ENCODE measurements around the gene RPS23. TPM values are rescaled to one million over a fixed set of nuclear protein-coding genes. Genes with fewer than 3 reads are reported as not detected.

RPS23 gene
- total RNA-seq, 2 donors from 2014 or later: 953 to 1,329 TPM

- Histone ChIP-seq H3K4me1 (no peaks in the 10 kb centered on the region), H3K4me3 (no peak overlapping the region), H3K27ac (no peak overlapping the region), H3K9me3 (no peaks in the 10 kb centered on the region), H3K27me3 (no peaks in the 10 kb centered on the region), H3K36me3 (replicated peaks in 1 of 2; ENCODE audit: insufficient read depth in 1 of 2, low read depth in 2 of 2) (no peaks in the 10 kb centered on the region)
- TF ChIP-seq CTCF (IDR thresholded peaks at IDR 0.05) (no peak), POLR2A (IDR thresholded peaks at IDR 0.05) (no peak)
- DNase-seq (no peak), ATAC-seq (no peak)
- 94 to 96% methylated on average over 3 of the region's 3 CpGs for WGBS, 2 donors
- intact Hi-C loops (cut with DNase I): no loop called here
Measured at GRCh38 chr5:82301190-82301589, 23.0 kb upstream of the RPS23 start.

GRCh38 chr5:82298668-82299067 lies 20.5 kb upstream of the RPS23 start:
- intact Hi-C loops (cut with DNase I): no loop called here

GRCh38 chr5:82297711-82298110 lies 19.6 kb upstream of the RPS23 start:
- Histone ChIP-seq H3K27me3 (no peaks in the 10 kb centered on the region), H3K36me3 (replicated peaks in 1 of 2; ENCODE audit: insufficient read depth in 1 of 2, low read depth in 2 of 2) (no peaks in the 10 kb centered on the region), H3K4me3 (no peak overlapping the region), H3K9me3 (no peaks in the 10 kb centered on the region), H3K27ac (no peak overlapping the region), H3K4me1 (no peaks in the 10 kb centered on the region)
- no peak for ATAC-seq
- DNase-seq: no peak
- no peak for TF ChIP-seq CTCF (IDR thresholded peaks at IDR 0.05)
- no peak for TF ChIP-seq POLR2A (IDR thresholded peaks at IDR 0.05)
- intact Hi-C loops (cut with DNase I): no loop called here
- 64 to 65% methylated on average over 3 of the region's 3 CpGs for WGBS, 2 donors

More at GRCh38 chr5:82298668-82299067, 20.5 kb upstream of the RPS23 start:
- H3K27ac ChIP-seq: no peak overlapping the region
- TF ChIP-seq CTCF (IDR thresholded peaks at IDR 0.05): no peak
- TF ChIP-seq POLR2A (IDR thresholded peaks at IDR 0.05): no peak
- no peaks in the 10 kb centered on the region for H3K4me1 ChIP-seq
- WGBS, 2 donors: 54 to 55% methylated on average over 2 of the region's 2 CpGs
- H3K36me3 ChIP-seq (replicated peaks in 1 of 2; ENCODE audit: insufficient read depth in 1 of 2, low read depth in 2 of 2): no peaks in the 10 kb centered on the region
- no peaks in the 10 kb centered on the region for H3K9me3 ChIP-seq
- no peak overlapping the region for H3K4me3 ChIP-seq
- H3K27me3 ChIP-seq: no peaks in the 10 kb centered on the region
- DNase-seq: no peak
- no peak for ATAC-seq

GRCh38 chr5:82296929-82297328 lies 18.8 kb upstream of the RPS23 start:
- WGBS, 2 donors: 85 to 92% methylated on average over 4 of the region's 4 CpGs
- Histone ChIP-seq H3K4me1 (no peaks in the 10 kb centered on the region), H3K27ac (no peak overlapping the region), H3K27me3 (no peaks in the 10 kb centered on the region), H3K4me3 (no peak overlapping the region), H3K36me3 (replicated peaks in 1 of 2; ENCODE audit: insufficient read depth in 1 of 2, low read depth in 2 of 2) (no peaks in the 10 kb centered on the region), H3K9me3 (no peaks in the 10 kb centered on the region)
- DNase-seq (no peak), ATAC-seq (no peak)
- intact Hi-C loops (cut with DNase I): no loop called here
- TF ChIP-seq CTCF (IDR thresholded peaks at IDR 0.05) (no peak), POLR2A (IDR thresholded peaks at IDR 0.05) (no peak)

GRCh38 chr5:82295959-82296531 lies 17.9 kb upstream of the RPS23 start:
- ATAC-seq (no peak), DNase-seq (no peak)
- Histone ChIP-seq H3K27ac (no peak overlapping the region), H3K36me3 (replicated peaks in 1 of 2; ENCODE audit: insufficient read depth in 1 of 2, low read depth in 2 of 2) (no peaks in the 10 kb centered on the region), H3K4me1 (no peaks in the 10 kb centered on the region), H3K27me3 (no peaks in the 10 kb centered on the region), H3K4me3 (no peak overlapping the region), H3K9me3 (no peaks in the 10 kb centered on the region)
- no peak for TF ChIP-seq CTCF (IDR thresholded peaks at IDR 0.05)
- no peak for TF ChIP-seq POLR2A (IDR thresholded peaks at IDR 0.05)
- intact Hi-C loops (cut with DNase I): no loop called here
- 78 to 83% methylated on average over 2 of the region's 2 CpGs for WGBS, 2 donors

All from body of pancreas (tissue), 4 donors.